Measurements from ENCODE around the gene IGFBP4.

DNA sequence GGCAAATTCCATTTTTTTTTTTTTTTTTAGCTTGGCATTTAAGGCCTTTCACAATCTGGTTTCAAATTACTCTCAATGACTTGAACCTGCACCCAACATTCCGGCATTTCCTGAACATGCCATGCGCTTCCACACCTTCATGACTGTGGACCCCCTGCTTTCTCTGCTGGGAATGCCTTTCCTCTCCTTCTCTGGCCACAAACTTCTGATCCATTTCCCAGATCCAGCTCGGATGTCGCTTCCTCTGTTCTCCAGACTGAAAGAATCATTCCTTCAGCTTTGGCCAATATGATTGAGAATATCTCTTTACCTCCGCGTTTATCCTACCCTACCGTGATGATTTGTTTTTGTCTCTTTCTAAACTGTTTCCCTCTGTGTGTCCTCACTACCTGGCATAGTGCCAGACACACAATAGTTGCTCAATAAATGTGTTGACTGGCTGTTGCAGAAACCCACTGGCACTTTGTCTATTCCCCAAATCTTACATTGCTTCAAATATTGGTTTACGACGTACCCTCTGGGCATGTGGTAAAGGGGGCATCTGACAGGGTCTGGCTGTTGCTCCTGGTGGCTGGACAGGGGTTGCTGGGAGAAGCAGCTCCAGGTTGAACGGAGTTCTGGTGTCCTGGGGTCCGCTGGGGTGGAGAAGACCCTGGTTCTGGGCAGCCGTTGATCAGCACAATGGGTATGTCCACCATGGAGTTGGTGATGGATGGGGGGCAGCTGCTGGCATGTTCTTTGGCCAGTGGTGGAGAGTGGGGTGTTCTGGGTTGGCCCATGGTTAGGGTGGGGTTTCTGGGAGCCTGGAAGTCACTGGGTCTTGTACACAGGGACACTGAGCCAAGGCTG is 43.5 kb downstream of the IGFBP4 start:
- TF ChIP-seq POLR2A (IDR thresholded peaks at IDR 0.05) (no peak), EP300 (IDR thresholded peaks at IDR 0.05) (no peak)
- TF ChIP-seq, protein P1, sequence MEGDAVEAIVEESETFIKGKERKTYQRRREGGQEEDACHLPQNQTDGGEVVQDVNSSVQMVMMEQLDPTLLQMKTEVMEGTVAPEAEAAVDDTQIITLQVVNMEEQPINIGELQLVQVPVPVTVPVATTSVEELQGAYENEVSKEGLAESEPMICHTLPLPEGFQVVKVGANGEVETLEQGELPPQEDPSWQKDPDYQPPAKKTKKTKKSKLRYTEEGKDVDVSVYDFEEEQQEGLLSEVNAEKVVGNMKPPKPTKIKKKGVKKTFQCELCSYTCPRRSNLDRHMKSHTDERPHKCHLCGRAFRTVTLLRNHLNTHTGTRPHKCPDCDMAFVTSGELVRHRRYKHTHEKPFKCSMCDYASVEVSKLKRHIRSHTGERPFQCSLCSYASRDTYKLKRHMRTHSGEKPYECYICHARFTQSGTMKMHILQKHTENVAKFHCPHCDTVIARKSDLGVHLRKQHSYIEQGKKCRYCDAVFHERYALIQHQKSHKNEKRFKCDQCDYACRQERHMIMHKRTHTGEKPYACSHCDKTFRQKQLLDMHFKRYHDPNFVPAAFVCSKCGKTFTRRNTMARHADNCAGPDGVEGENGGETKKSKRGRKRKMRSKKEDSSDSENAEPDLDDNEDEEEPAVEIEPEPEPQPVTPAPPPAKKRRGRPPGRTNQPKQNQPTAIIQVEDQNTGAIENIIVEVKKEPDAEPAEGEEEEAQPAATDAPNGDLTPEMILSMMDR (IDR thresholded peaks at IDR 0.05), result no peak

Measured in tibial nerve (tissue), 4 donors.